HepG2 (cell line): Measurements from ENCODE around the gene GUCY1A2. TPM values are rescaled to one million over a fixed set of nuclear protein-coding genes. Genes with fewer than 3 reads are reported as not detected.

Experiments used
- ATAC-seq: fragments of 200-7000 bp; cut with Tn5 transposase; 3 replicates; pipeline ENCODE4 v1.9.1; 2020; ENCODE audit warnings: mild to moderate bottlenecking, moderate library complexity
- BruUV-seq: library from RNA; stranded (reverse); fragments of 400-500 nt; replicated peaks from 2 replicates; lab custom pipeline; 2021; lab: Mats Ljungman, UMichigan
- CTCF ChIA-PET: fragments of 300-600 bp; formaldehyde crosslinking; extraction: SDS; loops from one replicate; lab custom pipeline; 2021; ENCODE audit warnings: low total read pairs, inconsistent platforms, low intra/inter-chr PET ratio; lab: Yijun Ruan, JAX
- POLR2A ChIA-PET: fragments of 350-600 bp; sonication (Branson Sonifier 250); formaldehyde crosslinking; loops from one replicate; lab custom pipeline; 2020; ENCODE audit warnings: antibody characterized with exemption, inconsistent platforms; lab: Yijun Ruan, JAX
- DNase-seq: peaks from one replicate; pipeline ENCODE4 v3.0.0-alpha.2; 2015; ENCODE audit warnings: low spot score
- FAIRE-seq: peaks from 3 replicates; lab custom pipeline; 2011; peaks lifted over from hg19 to GRCh38; lab: Jason Lieb, UNC
- H2AFZ ChIP-seq: one replicate; pipeline ENCODE4 v1.6.1; 2011; ENCODE audit warnings: low read length, inconsistent platforms
- H3K27ac ChIP-seq: fragments of 300-600 bp; 3 replicates; pipeline ENCODE4 v1.8.0; 2011; ENCODE audit warnings: mixed run types, mild to moderate bottlenecking, mixed read lengths, low read length, inconsistent platforms; ENCODE audit not compliant: insufficient read depth; ENCODE audit errors: extremely low read length
- H3K27me3 ChIP-seq, 2 experiments: fragments of 200-600 bp in 1 of 2; 2 replicates in 1 of 2; 3 replicates in 1 of 2; pipeline versions ENCODE4 v1.6.0 to v1.8.0; 2011; ENCODE audit warnings: low read length in 2 of 2, mild to moderate bottlenecking in 2 of 2, moderate library complexity in 2 of 2, inconsistent platforms in 1 of 2; ENCODE audit not compliant: insufficient read depth in 2 of 2, control insufficient read depth in 1 of 2
- H3K36me3 ChIP-seq, 2 experiments: fragments of 200-600 bp in 1 of 2; replicated peaks in 1 of 2; 2 replicates in 1 of 2; 3 replicates in 1 of 2; pipeline versions ENCODE4 v1.5.1 to v1.8.0; 2011; ENCODE audit warnings: low read length in 2 of 2, inconsistent platforms in 1 of 2; ENCODE audit not compliant: insufficient read depth in 2 of 2, control insufficient read depth in 1 of 2
- H3K4me1 ChIP-seq: 2 replicates; pipeline ENCODE4 v1.5.1; 2012; ENCODE audit warnings: low read length, inconsistent platforms; ENCODE audit not compliant: insufficient read depth
- H3K4me2 ChIP-seq: 2 replicates; pipeline ENCODE4 v1.6.0; 2011; ENCODE audit warnings: low read depth, low read length, inconsistent platforms
- H3K4me3 ChIP-seq, 3 experiments: fragments of 200-600 bp in 1 of 3; sonication (generic), shearing (Covaris generic) in 1 of 3; replicated peaks in 1 of 3; 2 replicates each; pipeline ENCODE4 v1.5.1; 2011 to 2016; ENCODE audit warnings: low read length in 3 of 3, inconsistent platforms in 2 of 3, low read depth in 2 of 3, mild to moderate bottlenecking in 2 of 3, control low read depth in 1 of 3, mixed read lengths in 1 of 3; ENCODE audit not compliant: insufficient read depth in 1 of 3
- H3K79me2 ChIP-seq: one replicate; pipeline ENCODE4 v1.6.1; 2011; ENCODE audit warnings: low read length, inconsistent platforms; ENCODE audit not compliant: insufficient read depth
- H3K9ac ChIP-seq: 2 replicates; pipeline ENCODE4 v1.6.0; 2011; ENCODE audit warnings: mild to moderate bottlenecking, low read depth, low read length, inconsistent platforms; ENCODE audit not compliant: insufficient read depth
- H3K9me3 ChIP-seq: 2 replicates; pipeline ENCODE4 v1.5.1; 2012; ENCODE audit warnings: mild to moderate bottlenecking, low read length
- H4K20me1 ChIP-seq: 2 replicates; pipeline ENCODE4 v1.6.0; 2011; ENCODE audit warnings: inconsistent platforms, mild to moderate bottlenecking, low read length, moderate library complexity; ENCODE audit not compliant: insufficient read depth
- ADNP ChIP-seq: sonication (generic); formaldehyde crosslinking; IDR thresholded peaks from 2 replicates; pipeline ENCODE4 v1.4.0; 2020; ENCODE audit warnings: missing genetic modification reagents
- HDAC6 ChIP-seq: fragments of 200-600 bp; sonication (generic); IDR thresholded peaks from 2 replicates; pipeline ENCODE4 v1.7.0; 2017; ENCODE audit warnings: mild to moderate bottlenecking, antibody characterized with exemption, low read length, low read depth
- HOXA7 ChIP-seq: sonication (generic); formaldehyde crosslinking; IDR thresholded peaks from 2 replicates; pipeline ENCODE4 v1.8.1; 2022; ENCODE audit warnings: mild to moderate bottlenecking, missing genetic modification reagents, moderate library complexity
- ISX ChIP-seq: sonication (generic); formaldehyde crosslinking; conservative IDR thresholded peaks from 2 replicates; pipeline ENCODE4 v1.5.0; 2020; ENCODE audit warnings: missing genetic modification reagents
- KLF12 ChIP-seq: sonication (generic); formaldehyde crosslinking; IDR thresholded peaks from 2 replicates; pipeline ENCODE4 v1.4.0; 2020; ENCODE audit warnings: missing genetic modification reagents, borderline replicate concordance
- MAFF ChIP-seq: IDR thresholded peaks from 2 replicates; pipeline ENCODE4 v1.6.1; 2011; ENCODE audit warnings: low read depth, low read length, improper control_type of control experiment
- ZNF260 ChIP-seq: sonication (generic); formaldehyde crosslinking; IDR thresholded peaks from 2 replicates; pipeline ENCODE4 v1.4.0; 2020; ENCODE audit warnings: missing genetic modification reagents, low read depth, mild to moderate bottlenecking, borderline replicate concordance
- ZNF3 ChIP-seq: IDR thresholded peaks from 2 replicates; pipeline ENCODE4 v1.7.0; 2017; ENCODE audit warnings: inconsistent platforms
- ZNF530 ChIP-seq: sonication (generic); formaldehyde crosslinking; IDR thresholded peaks from 2 replicates; pipeline ENCODE4 v1.5.0; 2020; ENCODE audit warnings: low read depth, mild to moderate bottlenecking, missing genetic modification reagents
- ZNF780A ChIP-seq: sonication (generic); formaldehyde crosslinking; IDR thresholded peaks from 2 replicates; pipeline ENCODE4 v1.8.0; 2022; ENCODE audit warnings: mild to moderate bottlenecking, missing genetic modification reagents, moderate library complexity
- WGBS: methylation state at CpG from one replicate; pipeline ENCODE4 v1.1.6; 2017; ENCODE audit warnings: low lambda C conversion rate; 5-methylcytosine and 5-hydroxymethylcytosine counted together
- in situ Hi-C: cut with HindIII; loops from 2 replicates; pipeline ENCODE4 v1.10.0; 2017; ENCODE audit warnings: low pct_unique_long_range_greater_than_20kb; ENCODE audit not compliant: extremely low pct_ligation_motif_present
- intact Hi-C: fragments of 100-400 bp; cut with micrococcal nuclease; formaldehyde crosslinking; loops from one replicate; pipeline ENCODE4 v1.10.0; 2022; ENCODE audit not compliant: unreplicated experiment
- polyA plus RNA-seq, 8 experiments: library from polyadenylated mRNA; depleted of rRNA in 3 of 8; stranded (reverse) in 7 of 8; unstranded in 1 of 8; fragments of >200 nt; fragmentation: Illumina TruSeq in 4 of 8; extraction: Trizol in 4 of 8; gene quantifications; 2 replicates each; pipeline versions ENCODE4 v1.2.1 to v1.2.3, GENCODE V29; 2011 to 2016; ENCODE audit warnings: low read depth in 4 of 8, missing spikeins in 1 of 8, mixed read lengths in 1 of 8; ENCODE audit not compliant: insufficient read depth in 1 of 8
- total RNA-seq, 5 experiments: library from RNA; depleted of rRNA; stranded (reverse); fragments of >200 nt; fragmentation: Illumina TruSeq; extraction: Trizol; gene quantifications; 2 replicates each; pipeline ENCODE4 v1.2.3, GENCODE V29; 2016; ENCODE audit warnings: low read depth in 1 of 5
- TF ChIP-seq, protein P1 (sequence below): sonication (generic); formaldehyde crosslinking; IDR thresholded peaks from 2 replicates; pipeline ENCODE4 v1.8.0; 2022; ENCODE audit warnings: missing genetic modification reagents, low read depth, mild to moderate bottlenecking, borderline replicate concordance
- TF ChIP-seq, protein P2 (sequence below): sonication (generic); formaldehyde crosslinking; IDR thresholded peaks from 2 replicates; pipeline ENCODE4 v1.4.0; 2020; ENCODE audit warnings: missing genetic modification reagents
- TF ChIP-seq, protein P3 (sequence below): sonication (generic); formaldehyde crosslinking; IDR thresholded peaks from 2 replicates; pipeline ENCODE4 v1.8.1; 2023; ENCODE audit warnings: missing genetic modification reagents, inconsistent platforms, borderline replicate concordance

Gene GUCY1A2
- total and polyA plus RNA-seq, 2 of the 13 experiments (the other 11 are each of a cell fraction or from before 2014, with no cell fraction given) = 0.01 to 0.07 TPM

- no peak overlapping the region for H3K9ac ChIP-seq
- H3K4me2 ChIP-seq = no peak overlapping the region
- DNase-seq (no peak), FAIRE-seq (no peak), ATAC-seq (no peak)
- H3K9me3 ChIP-seq = no peaks in the 10 kb centered on the region; the same call in none of the 2 replicates
- H2AFZ ChIP-seq = no peak overlapping the region
- intact Hi-C loops (no loop called here), in situ Hi-C loops (no loop called here)
- ChIA-PET POLR2A (no interaction called here), CTCF (no interaction called here)
- no peak overlapping the region for H3K4me3 ChIP-seq
- no peak for TF ChIP-seq ZNF780A (CRISPR knock-in tag)
- no peak for TF ChIP-seq ADNP (CRISPR knock-in tag)
- TF ChIP-seq ZNF260 (CRISPR knock-in tag) = no peak
- TF ChIP-seq, protein P1, sequence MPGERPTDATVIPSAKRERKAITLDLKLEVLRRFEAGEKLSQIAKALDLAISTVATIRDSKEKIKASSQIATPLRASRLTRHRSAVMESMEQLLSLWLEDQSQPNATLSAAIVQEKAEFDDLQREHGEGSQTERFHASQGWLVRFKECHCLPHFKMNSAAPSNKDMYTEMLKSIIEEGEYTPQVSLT (CRISPR knock-in tag) = no peak
- TF ChIP-seq HOXA7 (CRISPR knock-in tag) = no peak
- TF ChIP-seq, protein P2, sequence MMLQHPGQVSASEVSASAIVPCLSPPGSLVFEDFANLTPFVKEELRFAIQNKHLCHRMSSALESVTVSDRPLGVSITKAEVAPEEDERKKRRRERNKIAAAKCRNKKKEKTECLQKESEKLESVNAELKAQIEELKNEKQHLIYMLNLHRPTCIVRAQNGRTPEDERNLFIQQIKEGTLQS (CRISPR knock-in tag) = no peak
- TF ChIP-seq HDAC6 = no peak
- no peak for TF ChIP-seq KLF12 (CRISPR knock-in tag)
- TF ChIP-seq MAFF = no peak
- TF ChIP-seq, protein P3, sequence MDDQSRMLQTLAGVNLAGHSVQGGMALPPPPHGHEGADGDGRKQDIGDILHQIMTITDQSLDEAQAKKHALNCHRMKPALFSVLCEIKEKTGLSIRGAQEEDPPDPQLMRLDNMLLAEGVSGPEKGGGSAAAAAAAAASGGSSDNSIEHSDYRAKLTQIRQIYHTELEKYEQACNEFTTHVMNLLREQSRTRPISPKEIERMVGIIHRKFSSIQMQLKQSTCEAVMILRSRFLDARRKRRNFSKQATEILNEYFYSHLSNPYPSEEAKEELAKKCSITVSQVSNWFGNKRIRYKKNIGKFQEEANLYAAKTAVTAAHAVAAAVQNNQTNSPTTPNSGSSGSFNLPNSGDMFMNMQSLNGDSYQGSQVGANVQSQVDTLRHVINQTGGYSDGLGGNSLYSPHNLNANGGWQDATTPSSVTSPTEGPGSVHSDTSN (CRISPR knock-in tag) = no peak
- no peak for TF ChIP-seq ZNF3 (CRISPR knock-in tag)
- TF ChIP-seq ISX (CRISPR knock-in tag) = no peak
- TF ChIP-seq ZNF530 (CRISPR knock-in tag) = no peak
- H3K27ac ChIP-seq = no peak overlapping the region
- no peaks in the 10 kb centered on the region for H3K36me3 ChIP-seq
- no peaks in the 10 kb centered on the region for H3K4me1 ChIP-seq
- no peaks in the 10 kb centered on the region for H3K79me2 ChIP-seq
- 3% methylated on average over 1 of the region's 1 CpG for WGBS
- no TSS peak for BruUV-seq
- H4K20me1 ChIP-seq = no peaks in the 10 kb centered on the region
- no peaks in the 10 kb centered on the region for H3K27me3 ChIP-seq
Measured at GRCh38 chr11:107044503-107044902, 26.2 kb upstream of the GUCY1A2 start.
